Pancreas (tissue), 10 donors: Measurements from ENCODE around the gene EMP1. TPM values are rescaled to one million over a fixed set of nuclear protein-coding genes. Genes with fewer than 3 reads are reported as not detected.

Experiments used
- ATAC-seq, 4 donors: fragments of 200-7000 bp; cut with Tn5 transposase; one replicate each; pipeline versions ENCODE4 v1.8.0 to v1.9.1; 2020; ENCODE audit warnings: mild to moderate bottlenecking in 4 of 4, moderate library complexity in 4 of 4
- DNase-seq, 6 donors: peaks; one replicate each; pipeline ENCODE4 v3.0.0-alpha.2; 2020
- FAIRE-seq: peaks from 2 replicates; lab custom pipeline; 2012; peaks lifted over from hg19 to GRCh38; lab: Jason Lieb, UNC
- H3K27ac ChIP-seq, 4 donors: fragments of 200-600 bp; sonication (generic); 1 replicate in 3 of 4; 2 replicates in 1 of 4; pipeline versions ENCODE4 v1.5.0 to v1.8.0; 2020
- H3K27me3 ChIP-seq, 4 donors: fragments of 200-600 bp; one replicate each; pipeline ENCODE4 v1.8.0; 2021
- H3K36me3 ChIP-seq, 3 donors: fragments of 200-600 bp; sonication (generic) in 1 of 3; one replicate each; pipeline versions ENCODE4 v1.5.0 to v1.8.0; 2020 to 2021
- H3K4me1 ChIP-seq, 3 donors: fragments of 200-600 bp; one replicate each; pipeline ENCODE4 v1.8.0; 2021
- H3K4me3 ChIP-seq, 4 donors: fragments of 200-600 bp; sonication (generic) in 2 of 4; one replicate each; pipeline versions ENCODE4 v1.5.0 to v1.8.0; 2020 to 2021
- H3K9me3 ChIP-seq, 4 donors: fragments of 200-600 bp; one replicate each; pipeline ENCODE4 v1.8.0; 2021
- CTCF ChIP-seq, 4 donors: fragments of 200-600 bp; sonication (generic) in 3 of 4; IDR thresholded peaks; one replicate each; pipeline versions ENCODE4 v1.5.0 to v1.8.0; 2021; ENCODE audit warnings: antibody characterized with exemption in 4 of 4
- WGBS, 2 donors: extraction: QIAGEN DNeasy Blood & Tissue Kit; methylation state at CpG; one replicate each; pipeline ENCODE4 v1.1.7; 2013; 5-methylcytosine and 5-hydroxymethylcytosine counted together
- intact Hi-C, 3 donors: fragments of 100-400 bp; cut with DNase I; formaldehyde crosslinking; loops; one replicate each; pipeline versions ENCODE4 v1.11.1 to v1.14.2; 2022
- polyA plus RNA-seq, 2 donors: library from polyadenylated mRNA; stranded (reverse); fragments of 200-250 nt; gene quantifications; one replicate each; pipeline ENCODE4 v1.2.3, GENCODE V29; 2013
- total RNA-seq, 6 donors: library from RNA; stranded (reverse); fragmentation: NEBNext Ultra II Directional in 4 of 6; extraction: Animal tissue kit (Norgen Biotek cat#: 25700) in 4 of 6; gene quantifications; one replicate each; pipeline versions ENCODE4 v1.2.1 to v1.2.4, GENCODE V29; 2021 to 2023
- donor health status: healthy with polysubstance abuse.
- donor health status: DM: no; HTN: no; CAD: no; lungs with moderate emphysema.
- donor health status: DM: no; HTN: no; CAD: no.
- donor health status: control.
- donor health status: control.
- donor health status: Bipolar disorder and iron deficiency.
- donor health status: DM: yes; HTN: yes; CAD: no.
- donor health status: DM: no; HTN: no; CAD: no.
- donor health status: DM: no; HTN: no; CAD: no.
- donor health status: DM: yes; HTN: yes; CAD: no.

EMP1 gene
- total and polyA plus RNA-seq, 8 donors = 5.8 to 43.4 (median 18.7) TPM

DNA sequence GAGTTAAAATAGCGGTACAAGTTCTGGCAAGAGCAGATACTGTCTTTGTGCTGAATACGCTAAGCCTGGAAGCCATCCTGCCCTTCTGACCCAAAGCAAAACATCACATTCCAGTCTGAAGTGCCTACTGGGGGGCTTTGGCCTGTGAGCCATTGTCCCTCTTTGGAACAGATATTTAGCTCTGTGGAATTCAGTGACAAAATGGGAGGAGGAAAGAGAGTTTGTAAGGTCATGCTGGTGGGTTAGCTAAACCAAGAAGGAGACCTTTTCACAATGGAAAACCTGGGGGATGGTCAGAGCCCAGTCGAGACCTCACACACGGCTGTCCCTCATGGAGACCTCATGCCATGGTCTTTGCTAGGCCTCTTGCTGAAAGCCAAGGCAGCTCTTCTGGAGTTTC lies 18.5 kb downstream of the EMP1 start:
- H3K9me3 ChIP-seq = no peaks in the 10 kb centered on the region
- no peak for TF ChIP-seq CTCF (IDR thresholded peaks at IDR 0.05)
- intact Hi-C loops = loop anchor here in 1 of 3 donors (10.0 kb wide), 1 partner anchor 310 kb away; no protein-coding TSS in a partner anchor
- H3K27ac ChIP-seq = no peak overlapping the region
- H3K4me1 ChIP-seq = no peaks in the 10 kb centered on the region
- WGBS, 2 donors = 84 to 87% methylated on average over 4 of the region's 4 CpGs
- no peak for ATAC-seq
- FAIRE-seq = no peak
- no peaks in the 10 kb centered on the region for H3K36me3 ChIP-seq
- H3K27me3 ChIP-seq = no peaks in the 10 kb centered on the region
- DNase-seq = no peak
- no peak overlapping the region for H3K4me3 ChIP-seq

DNA sequence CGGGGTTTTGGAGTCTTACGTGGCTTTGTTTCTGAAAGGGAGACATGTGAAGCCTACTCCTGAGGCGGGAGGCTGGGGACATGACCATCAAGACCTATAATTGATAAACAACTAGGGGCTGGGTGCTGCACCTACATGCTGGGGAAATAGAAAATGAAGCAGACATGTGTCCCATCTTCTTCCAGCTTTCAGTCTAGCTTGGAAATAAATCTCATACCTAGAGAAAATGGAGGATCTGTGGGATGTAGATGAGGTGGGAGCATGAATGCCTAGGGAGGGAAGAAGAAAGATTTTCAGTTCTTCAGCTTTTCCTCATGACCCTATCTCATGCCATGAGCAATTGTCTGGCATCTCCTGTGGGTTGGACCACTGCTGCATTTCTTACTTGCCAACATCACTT lies 22.1 kb downstream of the EMP1 start:
- no peak for FAIRE-seq
- intact Hi-C loops = loop anchor here in 1 of 3 donors (10.0 kb wide), 1 partner anchor 314 kb away; no protein-coding TSS in a partner anchor
- no peak overlapping the region for H3K27ac ChIP-seq
- no peak for DNase-seq
- no peaks in the 10 kb centered on the region for H3K36me3 ChIP-seq
- 81 to 93% methylated on average over 3 of the region's 3 CpGs for WGBS, 2 donors
- no peak overlapping the region for H3K4me3 ChIP-seq
- no peak for ATAC-seq
- H3K27me3 ChIP-seq = no peaks in the 10 kb centered on the region
- TF ChIP-seq CTCF (IDR thresholded peaks at IDR 0.05) = no peak
- H3K9me3 ChIP-seq = no peaks in the 10 kb centered on the region
- no peaks in the 10 kb centered on the region for H3K4me1 ChIP-seq

GRCh38 chr12:13219320-13219719 lies 22.8 kb downstream of the EMP1 start:
- no peak overlapping the region for H3K27ac ChIP-seq
- H3K4me1 ChIP-seq = no peaks in the 10 kb centered on the region
- H3K9me3 ChIP-seq = no peaks in the 10 kb centered on the region
- H3K36me3 ChIP-seq = no peaks in the 10 kb centered on the region
- intact Hi-C loops = loop anchor here in 1 of 3 donors (10.0 kb wide), 1 partner anchor 315 kb away; no protein-coding TSS in a partner anchor
- no peaks in the 10 kb centered on the region for H3K27me3 ChIP-seq
- DNase-seq (no peak), ATAC-seq (no peak), FAIRE-seq (no peak)
- H3K4me3 ChIP-seq = no peak overlapping the region
- no peak for TF ChIP-seq CTCF (IDR thresholded peaks at IDR 0.05)
- WGBS, 2 donors = 65 to 78% methylated on average over 3 of the region's 3 CpGs

- no peaks in the 10 kb centered on the region for H3K36me3 ChIP-seq
- no peak overlapping the region for H3K4me3 ChIP-seq
- 73 to 82% methylated on average over 3 of the region's 3 CpGs for whole genome bisulfite sequencing, 2 donors
- H3K27me3 ChIP-seq = no peaks in the 10 kb centered on the region
- no peak overlapping the region for H3K27ac ChIP-seq
- intact Hi-C loops = no loop called here
- no peak for FAIRE-seq
- no peaks in the 10 kb centered on the region for H3K9me3 ChIP-seq
- no peak for TF ChIP-seq CTCF (IDR thresholded peaks at IDR 0.05)
- no peak for DNase-seq
- no peak for ATAC-seq
- H3K4me1 ChIP-seq = no peaks in the 10 kb centered on the region
Observed at GRCh38 chr12:13220838-13221237, 24.3 kb downstream of the EMP1 start.

DNA sequence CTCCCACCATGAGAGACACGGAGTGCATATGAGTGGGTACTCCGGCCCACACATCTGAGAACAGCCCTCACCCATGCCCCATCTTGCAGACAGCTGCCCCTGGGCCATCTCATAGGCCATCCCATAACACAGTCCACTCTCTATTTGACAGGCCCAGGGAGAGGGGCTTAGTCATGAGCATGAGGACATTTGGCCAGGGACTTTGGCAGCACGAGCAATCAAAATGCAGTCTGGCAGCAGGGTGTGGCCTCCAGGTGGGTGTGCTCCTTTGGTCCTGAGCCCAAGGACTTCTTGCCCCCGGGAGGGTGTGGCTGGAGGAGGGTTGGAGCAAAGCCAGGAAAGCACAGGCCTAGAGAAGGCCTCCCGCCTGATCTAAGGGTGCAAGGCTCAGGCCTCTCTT lies 25.6 kb downstream of the EMP1 start:
- no peak overlapping the region for H3K27ac ChIP-seq
- TF ChIP-seq CTCF (IDR thresholded peaks at IDR 0.05) = no peak
- no peak overlapping the region for H3K4me3 ChIP-seq
- no peak for FAIRE-seq
- WGBS, 2 donors = 49 to 57% methylated on average over 5 of the region's 5 CpGs
- ATAC-seq = peak in 3 of 4 donors; percentile 32 to 69 (median 65)
- intact Hi-C loops = no loop called here
- no peaks in the 10 kb centered on the region for H3K9me3 ChIP-seq
- H3K36me3 ChIP-seq = no peaks in the 10 kb centered on the region
- H3K4me1 ChIP-seq = no peaks in the 10 kb centered on the region
- H3K27me3 ChIP-seq = no peaks in the 10 kb centered on the region
- DNase-seq = peak in 2 of 6 donors; percentile 24 to 31
